ENCODE data around the gene HIP1. TPM values are rescaled to one million over a fixed set of nuclear protein-coding genes. Genes with fewer than 3 reads are reported as not detected.

HIP1 gene
- total and polyA plus RNA-seq, 9 of the 15 experiments (the other 6 are each of a cell fraction or from before 2014, with no cell fraction given), result 2.4 to 13.7 (median 9.5) TPM

- no peak for TF ChIP-seq E2F1 (CRISPR knock-in tag; IDR thresholded peaks at IDR 0.05)
- no peak for TF ChIP-seq DLX4 (CRISPR knock-in tag; IDR thresholded peaks at IDR 0.05)
- no peak for TF ChIP-seq MBD2 (IDR thresholded peaks at IDR 0.05; ENCODE audit: borderline replicate concordance, low read depth)
- TF ChIP-seq ZSCAN29 (IDR thresholded peaks at IDR 0.05), result no peak
- no peak for TF ChIP-seq JUNB (CRISPR knock-in tag; conservative IDR thresholded peaks at IDR 0.05)
- peak; percentile 59; the same call in 1 of the 2 replicates for TF ChIP-seq CXXC5 (CRISPR knock-in tag; IDR thresholded peaks at IDR 0.05)
- TF ChIP-seq ZC3H11A (IDR thresholded peaks at IDR 0.05; ENCODE audit: low read depth, low read length), result no peak
- no peak; a peak in 1 of 4 replicates for TF ChIP-seq KDM4B (IDR thresholded peaks at IDR 0.05; ENCODE audit: borderline replicate concordance in 2 of 2, low read depth in 1 of 2)
- no peak for TF ChIP-seq ZNF449 (CRISPR knock-in tag; IDR thresholded peaks at IDR 0.05)
- TF ChIP-seq ILF3 (IDR thresholded peaks at IDR 0.05; ENCODE audit: borderline replicate concordance), result no peak
- TF ChIP-seq PTRF (tag; IDR thresholded peaks at IDR 0.05), result no peak
- no peak for TF ChIP-seq ZNF518B (CRISPR knock-in tag; IDR thresholded peaks at IDR 0.05)
- no peak for TF ChIP-seq ZFP91 (CRISPR knock-in tag; IDR thresholded peaks at IDR 0.05)
- TF ChIP-seq SIN3B (IDR thresholded peaks at IDR 0.05; ENCODE audit: low read depth), result no peak
- TF ChIP-seq KDM2B (CRISPR knock-in tag; IDR thresholded peaks at IDR 0.05), result no peak
- no peak for TF ChIP-seq ZNF282 (CRISPR knock-in tag; IDR thresholded peaks at IDR 0.05)
- TF ChIP-seq ZNF589 (CRISPR knock-in tag; IDR thresholded peaks at IDR 0.05; ENCODE audit: low read depth), result no peak
These were observed 2.2 kb upstream of the HIP1 start (continued) for GRCh38 chr7:75740846-75741497.
